Glomerular visceral epithelial cell (primary cell): ENCODE results near the gene RNF141.

Experiments used
- DNase-seq: peaks from one replicate; pipeline ENCODE4 v3.0.0-alpha.2; 2016; ENCODE audit errors: extremely low spot score

The RNF141 gene

DNA sequence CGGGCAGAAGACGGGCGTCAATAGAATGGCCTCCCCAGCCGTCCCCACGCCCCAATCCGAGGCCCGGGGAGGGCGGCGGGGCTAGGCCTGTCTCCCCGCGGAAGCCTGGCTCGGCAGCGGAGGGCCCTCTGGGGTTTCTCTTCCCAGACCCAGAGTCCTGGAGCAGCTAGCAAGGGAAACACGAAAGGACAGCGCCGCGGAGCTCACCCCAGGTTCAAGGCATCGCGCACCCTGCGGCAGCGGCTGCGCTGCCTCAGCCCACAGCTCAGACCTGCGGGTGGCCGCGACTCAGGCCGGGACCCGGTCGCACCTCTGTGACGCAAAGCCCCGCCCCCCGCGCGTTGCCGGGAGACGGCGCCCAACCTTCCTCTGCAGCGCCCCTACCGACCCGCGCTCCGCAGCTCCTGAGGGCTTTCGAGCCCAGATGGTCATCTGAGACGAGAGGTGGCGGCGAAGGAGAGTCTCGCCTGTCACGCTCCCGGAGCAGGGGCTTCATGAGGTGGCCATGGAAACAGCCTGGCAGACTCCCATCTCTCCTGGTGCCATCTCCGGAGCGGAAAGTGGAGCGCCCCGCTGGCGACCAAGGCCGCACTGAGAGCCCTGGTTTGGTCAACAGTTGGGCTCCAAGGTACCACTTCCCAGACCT is at the start of gene RNF141:
Gene RNF141 (minus strand): TSS at position 273 of the 646 bp plus-strand sequence. CDS start 7,029 bp downstream, outside the sequence.
- peak; percentile 91 for DNase-seq

- DNase-seq: no peak
Measured at GRCh38 chr11:10590218-10590915, 49.4 kb upstream of the RNF141 start.

GRCh38 chr11:10588904-10589303 is 47.9 kb upstream of the RNF141 start:
- no peak for DNase-seq

- DNase-seq: no peak
Measured at GRCh38 chr11:10587995-10588394, 47.0 kb upstream of the RNF141 start.

GRCh38 chr11:10587388-10587787 is 46.4 kb upstream of the RNF141 start:
- DNase-seq: no peak

DNA sequence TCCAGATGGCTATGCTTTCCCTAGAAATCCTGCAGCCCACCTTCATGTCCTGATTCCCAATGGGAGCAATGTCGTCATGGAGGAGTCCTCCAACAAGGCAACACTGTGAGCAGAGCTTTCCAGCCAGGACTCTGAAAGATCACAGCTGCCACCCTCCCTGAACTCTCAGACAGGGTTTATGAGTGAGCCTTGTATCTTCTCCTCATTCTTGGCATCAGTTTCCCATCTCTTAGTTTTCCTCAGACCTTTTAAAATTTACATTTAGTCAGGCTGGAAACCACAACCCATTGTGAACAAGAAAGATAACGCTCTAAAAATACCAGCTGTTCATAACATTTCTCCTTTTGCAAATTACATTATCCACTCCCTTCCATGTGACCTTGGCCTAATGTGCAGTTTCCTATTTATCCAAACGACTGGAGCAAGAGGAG is 43.1 kb upstream of the RNF141 start:
- DNase-seq: no peak

GRCh38 chr11:10581481-10582019 is 40.6 kb upstream of the RNF141 start:
- no peak for DNase-seq

DNA sequence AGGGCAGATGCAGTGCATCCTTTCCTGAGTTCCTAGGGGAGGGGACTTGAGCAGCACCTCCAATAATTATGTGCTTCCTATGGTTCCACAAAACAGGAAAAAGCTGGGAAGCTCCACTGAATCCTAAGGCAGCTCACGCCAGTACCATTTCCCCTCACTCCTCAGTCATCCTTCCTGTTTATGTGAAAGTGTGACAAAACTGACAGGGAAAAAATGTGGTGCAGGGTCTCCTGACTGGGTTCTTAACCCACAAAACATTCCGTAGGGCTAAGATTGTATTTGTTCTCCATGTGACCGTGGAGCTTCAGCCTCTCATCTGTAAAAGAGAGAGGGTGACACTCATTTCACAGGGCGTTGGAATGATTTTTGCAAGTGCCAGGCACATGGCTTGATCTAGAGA is 39.6 kb upstream of the RNF141 start:
- no peak for DNase-seq

GRCh38 chr11:10579700-10580099 is 38.7 kb upstream of the RNF141 start:
- no peak for DNase-seq

DNA sequence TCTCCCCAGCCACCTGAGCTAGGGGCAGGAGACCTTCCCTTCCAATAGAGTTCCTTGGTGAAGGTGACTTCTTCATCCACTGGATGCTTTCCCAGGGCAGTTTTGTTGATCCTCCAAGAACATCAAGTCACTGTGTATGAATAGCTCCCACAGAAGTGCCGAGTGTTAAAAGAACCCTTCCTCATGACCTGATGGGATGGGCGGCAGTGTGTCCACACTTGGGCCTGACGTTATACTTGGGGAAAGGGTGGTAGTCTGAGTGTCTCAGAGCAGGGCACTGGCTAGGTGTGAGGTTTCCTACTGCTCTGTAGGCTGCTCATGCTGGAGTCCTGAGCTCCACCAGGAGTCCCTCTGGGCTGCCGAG is 35.0 kb upstream of the RNF141 start:
- DNase-seq: no peak

- no peak for DNase-seq
Measured at GRCh38 chr11:10575346-10576034, 34.5 kb upstream of the RNF141 start.

GRCh38 chr11:10573556-10573955 is 32.6 kb upstream of the RNF141 start:
- no peak for DNase-seq

GRCh38 chr11:10573028-10573427 is 32.0 kb upstream of the RNF141 start:
- DNase-seq: no peak

GRCh38 chr11:10572533-10572932 is 31.5 kb upstream of the RNF141 start:
- DNase-seq: no peak

DNA sequence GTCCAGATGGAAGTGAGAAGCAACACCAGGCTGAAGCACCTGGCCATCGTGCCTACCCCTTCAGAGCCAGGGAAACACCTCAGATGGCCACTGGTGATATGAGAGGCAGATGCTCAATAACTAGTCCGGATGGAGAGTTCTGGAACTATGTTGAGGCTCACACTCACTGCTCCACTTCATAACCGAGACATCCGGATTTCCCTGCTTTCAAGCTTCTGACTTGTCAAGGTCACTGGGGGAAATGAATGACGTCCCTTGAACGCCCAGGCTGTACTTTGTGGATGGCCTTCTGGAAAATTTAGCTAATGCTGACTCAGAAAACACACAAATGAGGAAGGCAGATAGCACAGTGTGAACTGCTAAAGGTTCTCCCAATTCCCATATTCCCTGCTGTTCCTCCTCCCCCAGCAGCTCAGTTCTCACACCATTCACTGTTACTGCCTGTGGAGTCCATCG is 27.5 kb upstream of the RNF141 start, which contains the start of gene LYVE1:
Gene LYVE1 (minus strand): TSS at position 180 of the 456 bp plus-strand sequence. CDS start 133 bp downstream, at position 47.
- no peak for DNase-seq

DNA sequence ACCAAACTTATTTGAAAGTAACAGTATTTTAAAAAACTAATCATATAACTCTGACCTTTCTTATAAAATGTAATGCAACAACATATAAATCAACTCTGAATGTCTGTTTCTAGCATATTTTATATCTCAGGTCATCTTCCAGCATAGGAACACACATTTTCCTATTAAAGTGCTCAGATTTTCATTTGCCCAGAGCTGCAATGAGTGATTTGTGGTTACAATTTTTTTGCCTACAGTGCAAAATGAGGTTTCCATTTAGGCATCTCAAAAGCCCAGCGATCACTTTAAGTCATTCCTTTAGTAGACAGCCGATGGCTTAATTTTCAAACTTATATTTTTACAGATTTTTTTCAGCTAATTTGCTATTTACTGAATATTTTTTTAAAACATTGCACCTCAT is 26.5 kb upstream of the RNF141 start:
- DNase-seq: no peak

DNA sequence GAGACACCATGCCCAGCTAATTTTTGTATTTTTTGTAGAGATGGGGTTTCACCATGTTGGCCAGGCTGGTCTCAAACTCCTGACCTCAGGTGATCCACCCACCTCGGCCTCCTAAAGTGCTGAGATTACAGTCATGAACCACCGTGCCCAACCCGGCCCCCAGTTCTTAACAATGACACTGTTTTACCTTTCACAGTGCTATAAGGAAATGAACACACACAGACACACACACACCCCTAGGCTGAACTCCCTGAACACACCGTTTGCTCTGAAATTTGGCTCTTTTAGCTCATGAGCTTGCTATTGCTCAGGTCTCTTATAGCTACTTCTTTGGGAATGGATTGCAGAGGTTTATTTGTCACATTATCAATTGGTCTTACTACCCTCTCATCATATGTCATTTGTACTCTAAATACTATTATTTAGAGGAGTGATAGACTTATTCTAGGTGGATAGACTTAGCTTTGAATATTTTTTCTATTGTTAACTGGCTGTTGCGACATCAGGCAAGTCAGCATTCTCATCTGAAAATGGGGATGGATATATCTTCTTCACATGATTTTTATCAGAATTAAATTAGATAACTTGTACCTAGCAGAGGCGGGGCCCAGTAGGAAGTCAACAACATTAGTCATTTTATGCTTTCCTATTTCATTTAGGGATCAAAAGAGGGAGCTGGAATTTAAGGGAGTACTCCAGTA is 25.4 kb upstream of the RNF141 start:
- DNase-seq: no peak

GRCh38 chr11:10565493-10565892 is 24.5 kb upstream of the RNF141 start:
- no peak for DNase-seq

GRCh38 chr11:10564696-10565318 is 23.8 kb upstream of the RNF141 start:
- no peak for DNase-seq

GRCh38 chr11:10564030-10564429 is 23.0 kb upstream of the RNF141 start:
- no peak for DNase-seq

DNA sequence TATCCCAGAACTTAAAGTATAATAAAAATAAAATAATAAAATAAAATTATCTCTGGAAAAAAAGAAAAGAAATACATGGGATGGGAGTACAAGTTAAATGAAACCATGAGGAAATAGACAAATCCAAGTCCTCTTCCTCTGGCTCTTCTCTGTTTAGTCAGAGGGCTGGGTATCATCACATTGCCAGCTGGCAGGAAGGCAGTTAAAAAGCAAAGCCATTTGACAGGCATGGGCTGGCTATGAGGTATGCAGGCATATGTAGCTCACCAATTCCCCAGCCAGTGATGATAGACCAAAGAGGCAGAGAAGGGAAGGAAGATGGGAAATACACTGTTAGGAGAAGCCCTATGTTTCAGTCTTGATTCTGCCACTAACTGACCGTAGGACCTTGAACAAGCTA is 21.0 kb upstream of the RNF141 start:
- no peak for DNase-seq
